Activated T-cell treated with anti-CD3 and anti-CD28 coated beads, Interleukin-2, amount 50 U/mL, for 4 hours (primary cell): ENCODE results near the gene GALP. TPM values are rescaled to one million over a fixed set of nuclear protein-coding genes. Genes with fewer than 3 reads are reported as not detected.
A peak's percentile ranks its signal among the peaks of the same experiment; 100 is the strongest.
"Not testable (repeated sequence)": the region's sequence is repeated elsewhere in the genome, so short reads cannot be mapped to it uniquely, and the experiment has no call there.

Experiments
- ATAC-seq, 2 donors: fragments of 200-7000 bp; cut with Tn5 transposase; one replicate each; pipeline ENCODE4 v1.10.0; 2021
- DNase-seq: peaks from one replicate; pipeline ENCODE4 v3.0.0-alpha.2; 2020
- H3K27me3 Mint-ChIP-seq: one replicate; pipeline ENCODE4 v1.8.0; 2021; ENCODE audit warnings: low read depth, mixed read lengths
- H3K36me3 Mint-ChIP-seq: one replicate; pipeline ENCODE4 v1.8.0; 2022; ENCODE audit warnings: mixed read lengths; ENCODE audit not compliant: insufficient read depth
- H3K4me1 Mint-ChIP-seq: one replicate; pipeline ENCODE4 v1.8.0; 2021; ENCODE audit warnings: low read depth, mixed read lengths
- H3K4me3 Mint-ChIP-seq: one replicate; pipeline ENCODE4 v1.8.0; 2021; ENCODE audit warnings: mild to moderate bottlenecking, moderate library complexity, mixed read lengths
- H3K9me3 Mint-ChIP-seq: one replicate; pipeline ENCODE4 v1.8.0; 2021; ENCODE audit warnings: mixed read lengths
- total RNA-seq, 3 donors: library from RNA; stranded (reverse); gene quantifications; one replicate each; pipeline ENCODE4 v1.2.1, GENCODE V29; 2021

Gene GALP
- total RNA-seq, 3 donors from 2014 or later: not detected

DNA sequence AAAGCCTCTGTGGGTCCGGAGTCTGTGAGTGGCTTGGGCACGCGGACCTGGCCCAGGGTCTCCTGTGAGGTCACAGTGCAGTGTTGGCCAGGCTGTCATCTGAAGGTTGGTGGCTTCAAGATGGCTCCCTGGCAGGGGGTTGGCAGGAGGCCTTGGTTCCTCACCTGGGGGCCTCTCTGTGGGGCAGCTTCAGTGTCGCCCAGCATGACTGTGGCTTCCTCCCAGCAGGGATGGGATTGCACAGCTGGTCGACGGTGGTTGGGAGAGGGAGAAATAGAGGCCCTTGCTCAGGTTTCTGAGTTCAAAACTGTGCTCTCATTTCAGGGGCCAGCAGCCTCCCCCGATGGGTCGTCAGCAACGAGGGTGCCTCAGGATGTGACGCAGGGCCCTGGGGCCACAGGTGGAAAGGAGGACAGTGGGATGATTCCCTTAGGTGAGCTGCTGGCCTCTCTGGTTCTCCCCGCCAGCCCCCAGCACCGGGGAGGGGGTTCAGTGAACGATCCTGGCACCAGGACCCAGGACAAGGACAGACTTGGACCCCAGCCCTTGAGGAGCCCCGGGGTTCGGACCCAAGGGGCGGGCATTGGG, 17.5 kb upstream of the GALP start:
- peaks cover 25% of the 10 kb centered on the region for H3K36me3 Mint-ChIP-seq
- ATAC-seq (no peak), DNase-seq (no peak)
- no peaks in the 10 kb centered on the region for H3K27me3 Mint-ChIP-seq
- peaks cover 5% of the 10 kb centered on the region for H3K4me1 Mint-ChIP-seq
- H3K4me3 Mint-ChIP-seq: no peak overlapping the region
- no peaks in the 10 kb centered on the region for H3K9me3 Mint-ChIP-seq

DNA sequence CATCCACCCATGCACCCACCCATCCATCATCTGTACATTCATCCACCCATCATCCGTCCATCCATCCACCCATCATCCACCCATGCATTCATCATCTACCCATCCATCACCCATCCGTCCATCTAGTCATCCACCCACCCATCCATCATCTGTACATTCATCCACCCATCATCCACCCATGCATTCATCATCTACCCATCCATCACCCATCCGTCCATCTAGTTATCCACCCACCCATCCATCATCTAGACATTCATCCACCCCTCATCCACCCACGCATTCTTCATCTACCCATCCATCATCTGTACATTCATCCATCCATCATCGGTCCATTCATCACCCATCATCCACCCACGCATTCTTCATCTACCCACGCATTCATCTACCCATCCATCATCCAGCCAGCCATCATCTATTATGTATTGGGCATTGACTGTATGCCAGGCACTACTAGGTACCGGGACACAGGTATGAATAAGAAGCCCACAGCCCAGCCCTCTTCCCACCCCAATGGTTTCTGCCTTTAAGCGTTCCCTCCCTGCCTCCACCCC, 16.7 kb upstream of the GALP start:
- Mint-ChIP-seq H3K4me3 (no peak overlapping the region), H3K9me3 (no peaks in the 10 kb centered on the region), H3K27me3 (no peaks in the 10 kb centered on the region), H3K4me1 (peaks cover 3% of the 10 kb centered on the region), H3K36me3 (peaks cover 20% of the 10 kb centered on the region)
- ATAC-seq: no peak
- DNase-seq: no peak

DNA sequence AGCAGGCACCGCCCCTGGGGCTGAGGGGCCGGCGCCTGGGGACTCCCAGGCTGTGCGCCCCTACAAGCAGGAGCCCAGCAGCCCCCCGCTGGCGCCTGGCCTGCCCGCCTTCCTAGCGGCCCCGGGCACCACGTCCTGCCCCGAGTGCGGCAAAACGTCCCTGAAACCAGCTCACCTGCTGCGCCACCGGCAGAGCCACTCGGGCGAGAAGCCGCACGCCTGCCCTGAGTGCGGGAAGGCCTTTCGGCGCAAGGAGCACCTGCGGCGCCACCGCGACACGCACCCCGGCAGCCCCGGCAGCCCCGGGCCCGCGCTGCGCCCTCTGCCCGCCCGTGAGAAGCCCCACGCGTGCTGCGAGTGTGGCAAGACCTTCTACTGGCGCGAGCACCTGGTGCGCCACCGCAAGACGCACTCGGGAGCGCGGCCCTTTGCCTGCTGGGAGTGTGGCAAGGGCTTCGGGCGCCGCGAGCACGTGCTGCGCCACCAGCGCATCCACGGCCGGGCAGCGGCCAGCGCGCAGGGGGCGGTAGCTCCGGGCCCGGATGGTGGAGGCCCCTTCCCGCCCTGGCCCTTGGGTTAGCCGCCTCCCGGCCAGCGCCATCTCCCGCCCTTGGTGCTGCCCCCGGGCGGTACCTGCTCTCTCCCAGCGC, 16.1 kb upstream of the GALP start:
- H3K36me3 Mint-ChIP-seq: peaks cover 20% of the 10 kb centered on the region
- no peaks in the 10 kb centered on the region for H3K27me3 Mint-ChIP-seq
- no peak for ATAC-seq

DNA sequence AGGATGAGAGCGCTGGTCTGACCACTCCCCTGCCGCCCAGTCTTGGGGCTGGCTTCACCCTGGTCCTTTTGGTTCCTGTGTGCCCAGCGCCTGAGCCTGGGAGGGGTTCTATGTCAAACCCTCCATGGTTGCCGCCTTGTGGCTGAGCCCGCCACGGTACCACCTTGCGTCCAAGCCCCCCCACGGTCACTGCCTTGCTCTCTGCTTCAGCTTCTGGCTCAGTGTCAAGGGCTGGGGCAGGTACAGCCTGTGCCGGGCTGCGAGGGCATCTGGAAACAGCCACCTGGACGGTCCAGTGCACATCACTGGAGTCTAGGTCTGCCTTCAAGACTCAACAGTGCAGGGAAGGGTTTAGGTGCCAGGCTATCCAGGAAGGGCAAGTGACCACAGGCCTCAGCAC, 14.3 kb upstream of the GALP start:
- no peak overlapping the region for H3K4me3 Mint-ChIP-seq
- peaks cover 13% of the 10 kb centered on the region for H3K36me3 Mint-ChIP-seq
- no peaks in the 10 kb centered on the region for H3K9me3 Mint-ChIP-seq

More for the DNA sequence above, 16.1 kb upstream of the GALP start:
- no peak overlapping the region for H3K4me3 Mint-ChIP-seq
- no peak for DNase-seq
- no peaks in the 10 kb centered on the region for H3K9me3 Mint-ChIP-seq
- H3K4me1 Mint-ChIP-seq: peaks cover 3% of the 10 kb centered on the region

DNA sequence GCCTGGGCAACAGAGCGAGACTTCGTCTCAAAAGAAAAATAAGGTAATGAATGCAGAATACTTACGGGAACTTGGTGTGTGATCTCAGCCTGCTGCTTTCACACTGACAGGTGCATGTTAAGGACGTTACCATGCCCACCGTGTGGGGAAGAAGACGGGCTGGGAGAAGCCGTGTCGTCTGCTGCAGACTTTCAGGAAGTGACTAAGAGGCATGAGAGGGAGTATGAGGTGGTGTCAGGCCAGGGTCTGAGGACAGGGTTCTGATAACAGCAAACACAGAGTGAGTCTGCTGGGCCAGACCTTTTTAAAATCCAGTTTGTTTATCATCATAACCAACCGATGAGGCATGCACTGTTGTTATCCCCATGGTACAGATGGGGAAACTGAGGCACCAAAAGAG, 13.6 kb upstream of the GALP start:
- Mint-ChIP-seq H3K27me3 (no peaks in the 10 kb centered on the region), H3K4me3 (no peak overlapping the region), H3K36me3 (peaks cover 13% of the 10 kb centered on the region), H3K9me3 (no peaks in the 10 kb centered on the region), H3K4me1 (peaks cover 3% of the 10 kb centered on the region)
- DNase-seq: no peak
- peak; percentile 91 for ATAC-seq

More for the DNA sequence above, 14.3 kb upstream of the GALP start:
- Mint-ChIP-seq H3K27me3 (no peaks in the 10 kb centered on the region), H3K4me1 (peaks cover 3% of the 10 kb centered on the region)
- DNase-seq (no peak), ATAC-seq (no peak)

DNA sequence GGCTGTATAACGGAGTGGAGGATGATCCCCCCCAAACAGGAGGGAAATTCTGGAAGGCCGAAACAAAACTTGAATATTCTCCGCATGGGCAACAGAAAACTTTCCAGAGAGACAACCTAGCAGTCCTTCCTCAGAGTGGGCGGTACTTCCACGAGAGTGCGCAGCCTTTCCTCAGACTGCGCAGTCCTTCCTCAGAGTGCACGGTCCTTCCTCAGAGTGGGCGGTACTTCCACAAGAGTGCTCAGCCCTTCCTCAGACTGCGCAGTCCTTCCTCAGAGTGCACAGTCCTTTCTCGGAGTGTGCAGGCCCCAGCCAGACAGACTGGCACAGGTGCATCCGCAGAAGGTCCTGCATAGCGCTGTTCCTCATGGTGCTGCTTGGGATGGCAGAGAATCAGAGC, 12.7 kb upstream of the GALP start:
- ATAC-seq (no peak), DNase-seq (no peak)
- H3K4me3 Mint-ChIP-seq: no peak overlapping the region
- peaks cover 7% of the 10 kb centered on the region for H3K36me3 Mint-ChIP-seq
- peaks cover 3% of the 10 kb centered on the region for H3K4me1 Mint-ChIP-seq
- no peaks in the 10 kb centered on the region for H3K9me3 Mint-ChIP-seq
- no peaks in the 10 kb centered on the region for H3K27me3 Mint-ChIP-seq

DNA sequence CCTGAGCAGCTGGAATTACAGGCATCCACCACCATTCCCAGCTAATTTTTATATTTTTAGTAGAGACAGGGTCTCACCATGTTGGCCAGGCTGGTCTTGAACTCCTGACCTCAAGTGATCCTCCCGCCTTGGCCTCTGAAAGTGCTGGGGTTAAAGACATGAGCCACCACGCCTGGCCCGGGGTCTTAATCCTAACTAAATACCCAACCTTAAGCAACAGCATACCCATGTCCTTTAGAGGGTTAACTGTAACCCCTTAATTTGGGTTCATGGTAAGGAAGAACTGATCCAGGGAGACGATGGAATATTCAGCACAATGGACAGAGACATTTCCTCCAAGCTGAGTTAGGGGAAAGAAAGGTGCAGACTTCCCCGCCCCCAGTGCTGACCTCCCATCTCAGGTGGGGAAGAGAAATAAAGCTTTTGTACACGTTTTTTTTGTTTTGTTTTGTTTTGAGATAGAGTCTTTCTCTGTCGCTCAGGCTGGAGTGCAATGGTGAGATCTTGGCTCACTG, 8.7 kb upstream of the GALP start:
- Mint-ChIP-seq H3K4me1 (peaks cover 5% of the 10 kb centered on the region), H3K4me3 (no peak overlapping the region), H3K9me3 (no peaks in the 10 kb centered on the region), H3K27me3 (peaks cover 2% of the 10 kb centered on the region), H3K36me3 (no peaks in the 10 kb centered on the region)
- no peak for ATAC-seq
- no peak for DNase-seq

DNA sequence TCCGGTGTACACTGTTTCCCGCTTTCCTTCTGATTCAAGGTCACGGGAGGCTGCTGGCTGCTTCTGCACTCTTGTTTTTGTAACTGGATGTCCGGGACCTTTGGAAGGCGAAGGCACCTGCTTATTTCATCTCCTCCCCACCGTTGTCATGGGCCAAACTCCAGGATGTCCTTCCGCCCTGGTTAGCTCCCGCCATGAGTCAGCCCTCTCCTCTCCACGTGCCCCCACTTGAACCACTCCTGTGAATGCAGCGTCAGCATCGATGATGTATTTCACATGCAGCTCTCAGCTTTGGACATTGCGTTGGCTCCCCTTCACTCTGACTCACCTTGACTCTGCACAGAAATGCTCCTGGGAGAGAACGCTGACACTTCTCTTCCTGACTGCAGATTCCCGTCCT, 5.5 kb upstream of the GALP start:
- peaks cover 4% of the 10 kb centered on the region for H3K27me3 Mint-ChIP-seq
- DNase-seq (no peak), ATAC-seq (no peak)
- H3K36me3 Mint-ChIP-seq: no peaks in the 10 kb centered on the region
- H3K4me1 Mint-ChIP-seq: peaks cover 3% of the 10 kb centered on the region
- no peak overlapping the region for H3K4me3 Mint-ChIP-seq
- no peaks in the 10 kb centered on the region for H3K9me3 Mint-ChIP-seq

DNA sequence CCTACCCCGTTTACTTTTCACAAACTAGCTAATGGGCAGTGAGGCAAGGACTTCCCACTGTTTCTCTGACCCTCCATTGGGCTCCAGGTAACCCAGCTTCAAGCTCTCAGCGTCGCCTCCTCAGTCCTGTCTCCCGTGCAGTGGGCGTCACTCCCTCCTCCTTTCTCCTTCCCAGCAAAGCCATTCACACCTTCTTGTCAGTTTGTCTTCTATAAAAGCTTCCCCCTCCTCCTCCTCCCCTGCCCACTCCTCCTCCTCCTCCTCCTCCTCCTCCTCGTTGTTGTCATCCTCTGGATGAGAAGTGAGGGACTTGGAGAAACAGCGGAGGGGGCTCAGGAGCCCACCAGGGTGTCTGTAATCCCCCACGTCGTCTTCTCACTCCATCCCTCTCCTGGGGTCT, 1.7 kb upstream of the GALP start:
- H3K9me3 Mint-ChIP-seq: no peaks in the 10 kb centered on the region
- peaks cover 3% of the 10 kb centered on the region for H3K4me1 Mint-ChIP-seq
- H3K4me3 Mint-ChIP-seq: no peak overlapping the region
- no peak for DNase-seq
- no peaks in the 10 kb centered on the region for H3K36me3 Mint-ChIP-seq
- H3K27me3 Mint-ChIP-seq: peaks cover 4% of the 10 kb centered on the region
- no peak for ATAC-seq

DNA sequence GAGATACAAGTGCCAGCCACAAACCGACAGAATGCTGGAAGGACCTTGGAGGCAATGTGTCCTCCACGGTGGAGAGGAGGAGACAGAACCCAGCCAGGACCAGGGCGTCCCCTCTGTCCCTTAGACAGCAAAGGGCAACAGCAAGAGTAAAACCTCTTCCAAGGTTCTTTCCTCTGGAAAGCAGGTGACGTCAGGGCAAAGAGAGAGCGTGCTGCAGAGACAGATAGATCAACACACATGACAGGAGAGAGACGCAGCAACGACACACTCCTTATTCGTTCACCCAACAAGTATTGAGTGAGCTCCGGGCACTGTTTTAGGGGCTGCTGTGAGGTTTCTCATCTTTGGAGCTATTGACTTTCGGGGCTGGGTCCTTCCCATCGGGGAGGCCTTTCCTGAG, 1.3 kb upstream of the GALP start:
- H3K36me3 Mint-ChIP-seq: no peaks in the 10 kb centered on the region
- peaks cover 4% of the 10 kb centered on the region for H3K27me3 Mint-ChIP-seq
- no peak overlapping the region for H3K4me3 Mint-ChIP-seq
- no peak for ATAC-seq
- peaks cover 3% of the 10 kb centered on the region for H3K4me1 Mint-ChIP-seq
- H3K9me3 Mint-ChIP-seq: no peaks in the 10 kb centered on the region
- DNase-seq: no peak

DNA sequence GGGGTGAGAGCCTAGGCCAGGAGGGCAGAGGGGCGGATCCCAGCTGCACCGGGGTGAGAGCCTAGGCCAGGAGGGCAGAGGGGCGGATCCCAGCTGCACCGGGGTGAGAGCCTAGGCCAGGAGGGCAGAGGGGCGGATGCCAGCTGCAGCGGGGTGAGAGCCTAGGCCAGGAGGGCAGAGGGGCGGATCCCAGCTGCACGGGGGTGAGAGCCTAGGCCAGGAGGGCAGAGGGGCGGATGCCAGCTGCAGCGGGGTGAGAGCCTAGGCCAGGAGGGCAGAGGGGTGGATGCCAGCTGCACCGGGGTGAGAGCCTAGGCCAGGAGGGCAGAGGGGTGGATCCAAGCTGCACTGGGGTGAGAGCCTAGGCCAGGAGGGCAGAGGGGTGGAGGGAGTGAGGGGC, 502 bp downstream of the GALP start:
- H3K4me1 Mint-ChIP-seq, DNase-seq, H3K9me3 Mint-ChIP-seq, H3K27me3 Mint-ChIP-seq, H3K4me3 Mint-ChIP-seq, H3K36me3 Mint-ChIP-seq, ATAC-seq: not testable (repeated sequence)

DNA sequence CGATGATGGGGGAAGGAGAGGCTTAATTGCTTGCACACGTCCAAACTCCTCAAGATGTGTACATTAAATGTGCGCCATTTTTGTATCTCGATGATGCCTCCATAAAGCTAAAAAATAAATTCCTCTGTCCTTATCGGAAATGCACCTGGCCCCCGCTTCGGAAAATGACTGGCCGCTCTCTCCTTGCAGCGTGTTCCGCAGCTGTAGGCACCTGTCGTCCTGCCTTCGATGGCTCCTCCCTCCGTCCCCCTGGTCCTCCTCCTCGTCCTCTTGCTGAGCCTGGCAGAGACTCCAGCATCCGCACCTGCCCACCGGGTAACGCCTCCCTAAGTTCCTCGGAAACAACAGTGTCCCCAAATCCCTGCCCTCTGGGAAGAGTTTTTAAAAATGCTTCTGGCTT, 1.1 kb downstream of the GALP start:
- Mint-ChIP-seq H3K4me1 (no peaks in the 10 kb centered on the region), H3K27me3 (peaks cover 2% of the 10 kb centered on the region), H3K9me3 (no peaks in the 10 kb centered on the region), H3K4me3 (no peak overlapping the region), H3K36me3 (no peaks in the 10 kb centered on the region)
- ATAC-seq: no peak
- no peak for DNase-seq

DNA sequence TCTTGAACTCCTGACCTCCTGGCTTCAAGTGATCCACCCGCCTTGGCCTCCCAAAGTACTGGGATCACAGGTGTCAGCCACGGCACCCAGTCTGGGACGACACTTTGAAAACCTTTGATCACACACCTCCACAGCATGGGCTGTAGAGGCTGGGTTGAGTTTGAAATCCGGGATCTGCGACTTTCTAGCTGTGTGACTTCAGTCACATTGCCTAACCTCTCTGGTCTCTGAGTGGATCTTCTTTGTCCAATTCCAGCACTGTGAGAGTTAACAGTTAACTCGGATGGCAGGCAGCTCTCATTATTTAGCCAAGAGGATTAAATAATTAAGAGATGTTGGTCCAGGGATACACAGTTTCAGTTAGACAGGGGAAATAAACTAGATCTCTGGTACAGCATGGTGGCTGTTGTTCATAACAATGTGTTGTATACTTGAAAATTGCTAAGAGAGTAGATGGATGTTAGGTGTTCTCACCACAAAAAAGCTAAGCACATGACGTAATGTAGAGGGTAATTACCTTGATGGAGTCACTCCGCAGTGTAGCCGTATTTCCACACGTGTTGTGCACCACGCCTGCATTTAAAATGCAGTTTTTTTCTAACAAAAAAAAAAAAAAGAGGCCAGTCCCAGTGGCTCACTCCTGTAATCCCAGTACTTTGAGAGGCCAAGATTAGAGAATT, 1.9 kb downstream of the GALP start:
- H3K36me3 Mint-ChIP-seq: no peaks in the 10 kb centered on the region

DNA sequence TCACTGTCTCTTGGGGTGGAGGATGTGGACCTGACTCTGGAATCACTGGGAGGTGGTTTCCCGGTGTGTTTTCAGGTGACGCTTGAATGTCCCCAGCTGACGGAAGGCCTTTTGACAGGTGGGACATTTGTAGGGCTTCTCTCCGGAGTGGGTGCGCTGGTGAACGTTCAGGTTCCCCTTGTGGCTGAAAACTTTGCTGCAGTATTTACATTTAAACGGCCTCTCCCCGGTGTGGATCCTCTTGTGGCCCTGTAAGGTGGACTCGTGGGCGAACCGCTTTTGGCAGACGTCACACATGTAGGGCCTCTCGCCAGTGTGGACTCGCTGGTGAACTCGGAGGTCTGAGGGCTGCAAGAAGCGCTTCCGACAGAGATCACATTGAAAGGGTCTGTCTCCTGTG, 14.0 kb downstream of the GALP start:
- Mint-ChIP-seq H3K4me1 (peaks cover 2% of the 10 kb centered on the region), H3K9me3 (no peaks in the 10 kb centered on the region), H3K4me3 (no peak overlapping the region), H3K27me3 (peaks cover 15% of the 10 kb centered on the region), H3K36me3 (no peaks in the 10 kb centered on the region)
- DNase-seq (no peak), ATAC-seq (no peak)

More for the DNA sequence above, 1.9 kb downstream of the GALP start:
- H3K9me3 Mint-ChIP-seq: no peaks in the 10 kb centered on the region
- no peak overlapping the region for H3K4me3 Mint-ChIP-seq
- DNase-seq: no peak
- H3K4me1 Mint-ChIP-seq: no peaks in the 10 kb centered on the region
- no peak for ATAC-seq
- peaks cover 2% of the 10 kb centered on the region for H3K27me3 Mint-ChIP-seq

DNA sequence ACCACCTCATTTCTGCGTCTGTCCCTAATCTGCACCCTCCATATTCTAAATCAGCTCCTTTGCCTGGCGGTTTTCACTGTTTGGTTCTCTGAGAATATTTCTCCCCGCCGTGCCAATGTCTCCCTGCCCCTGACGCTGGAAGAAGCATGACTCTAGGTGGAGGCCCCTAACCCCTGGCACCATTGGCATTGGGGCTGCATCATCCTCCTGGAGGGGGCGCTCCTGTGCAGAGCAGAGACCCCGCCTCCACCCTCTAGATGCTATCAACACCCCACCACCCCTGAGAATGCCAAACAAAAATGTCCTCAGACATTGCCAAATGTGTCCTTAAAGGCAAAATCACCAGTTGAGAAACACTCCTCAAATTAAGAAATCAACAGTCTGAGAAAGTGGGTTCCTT, 15.3 kb downstream of the GALP start:
- H3K36me3 Mint-ChIP-seq: no peaks in the 10 kb centered on the region
- no peak for ATAC-seq
- no peak for DNase-seq
- H3K9me3 Mint-ChIP-seq: no peaks in the 10 kb centered on the region
- H3K4me1 Mint-ChIP-seq: no peaks in the 10 kb centered on the region
- H3K27me3 Mint-ChIP-seq: peaks cover 12% of the 10 kb centered on the region
- H3K4me3 Mint-ChIP-seq: no peak overlapping the region
